ENCODE data around the gene CTRL. TPM values are rescaled to one million over a fixed set of nuclear protein-coding genes. Genes with fewer than 3 reads are reported as not detected.
"Not testable (repeated sequence)": the region's sequence is repeated elsewhere in the genome, so short reads cannot be mapped to it uniquely, and the experiment has no call there.

The CTRL gene
- total RNA-seq, 6 experiments from 2014 or later: 0.25 to 0.63 (median 0.43) TPM

DNA sequence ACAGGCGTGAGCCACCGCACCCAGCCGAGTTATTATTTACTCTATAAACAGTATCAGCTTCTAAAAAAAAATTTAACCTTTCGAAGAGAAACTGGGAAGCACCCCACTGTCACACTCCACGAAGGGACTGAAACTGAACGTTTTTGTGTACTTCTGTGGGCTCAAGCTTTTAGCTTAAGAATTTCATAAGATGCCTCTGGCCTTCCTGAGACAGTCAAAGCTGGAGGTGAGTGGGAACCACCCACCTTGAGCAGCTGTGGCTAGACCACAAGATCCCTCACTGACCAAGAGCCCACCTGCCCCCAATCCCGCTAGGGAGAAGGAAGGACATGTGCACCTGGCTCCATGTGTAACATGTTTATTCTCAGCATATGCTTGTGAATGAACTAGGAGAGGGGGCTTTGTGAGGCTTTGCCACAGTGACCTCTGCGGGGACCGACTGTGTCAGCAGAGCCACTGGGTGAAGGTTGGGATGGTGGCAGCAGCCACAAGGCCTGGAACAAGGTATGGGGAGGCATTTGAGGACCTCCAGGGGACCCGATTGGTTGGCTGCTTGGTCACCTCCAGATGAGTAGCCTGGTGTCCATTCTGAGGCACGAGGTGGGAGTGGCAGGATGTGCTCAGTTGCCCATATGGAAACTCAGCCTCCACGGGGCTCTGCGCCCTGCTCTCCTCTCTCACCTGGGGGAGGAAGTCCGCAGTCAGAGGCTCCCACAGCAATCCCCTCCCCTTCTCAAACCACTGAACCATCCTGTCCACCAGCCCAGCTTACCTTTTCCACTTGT is 43.9 kb upstream of the CTRL start:
- no peak for DNase-seq
- Mint-ChIP-seq H3K9me3 (no peaks in the 10 kb centered on the region), H3K27ac (no peak overlapping the region), H3K4me1 (ENCODE audit: low read depth) (no peaks in the 10 kb centered on the region), H3K36me3 (ENCODE audit: low read depth) (no peaks in the 10 kb centered on the region), H3K27me3 (ENCODE audit: insufficient read depth) (peaks cover 17% of the 10 kb centered on the region), H3K4me3 (no peak overlapping the region)
- TF ChIP-seq, protein P1, sequence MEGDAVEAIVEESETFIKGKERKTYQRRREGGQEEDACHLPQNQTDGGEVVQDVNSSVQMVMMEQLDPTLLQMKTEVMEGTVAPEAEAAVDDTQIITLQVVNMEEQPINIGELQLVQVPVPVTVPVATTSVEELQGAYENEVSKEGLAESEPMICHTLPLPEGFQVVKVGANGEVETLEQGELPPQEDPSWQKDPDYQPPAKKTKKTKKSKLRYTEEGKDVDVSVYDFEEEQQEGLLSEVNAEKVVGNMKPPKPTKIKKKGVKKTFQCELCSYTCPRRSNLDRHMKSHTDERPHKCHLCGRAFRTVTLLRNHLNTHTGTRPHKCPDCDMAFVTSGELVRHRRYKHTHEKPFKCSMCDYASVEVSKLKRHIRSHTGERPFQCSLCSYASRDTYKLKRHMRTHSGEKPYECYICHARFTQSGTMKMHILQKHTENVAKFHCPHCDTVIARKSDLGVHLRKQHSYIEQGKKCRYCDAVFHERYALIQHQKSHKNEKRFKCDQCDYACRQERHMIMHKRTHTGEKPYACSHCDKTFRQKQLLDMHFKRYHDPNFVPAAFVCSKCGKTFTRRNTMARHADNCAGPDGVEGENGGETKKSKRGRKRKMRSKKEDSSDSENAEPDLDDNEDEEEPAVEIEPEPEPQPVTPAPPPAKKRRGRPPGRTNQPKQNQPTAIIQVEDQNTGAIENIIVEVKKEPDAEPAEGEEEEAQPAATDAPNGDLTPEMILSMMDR (IDR thresholded peaks at IDR 0.05): no peak

DNA sequence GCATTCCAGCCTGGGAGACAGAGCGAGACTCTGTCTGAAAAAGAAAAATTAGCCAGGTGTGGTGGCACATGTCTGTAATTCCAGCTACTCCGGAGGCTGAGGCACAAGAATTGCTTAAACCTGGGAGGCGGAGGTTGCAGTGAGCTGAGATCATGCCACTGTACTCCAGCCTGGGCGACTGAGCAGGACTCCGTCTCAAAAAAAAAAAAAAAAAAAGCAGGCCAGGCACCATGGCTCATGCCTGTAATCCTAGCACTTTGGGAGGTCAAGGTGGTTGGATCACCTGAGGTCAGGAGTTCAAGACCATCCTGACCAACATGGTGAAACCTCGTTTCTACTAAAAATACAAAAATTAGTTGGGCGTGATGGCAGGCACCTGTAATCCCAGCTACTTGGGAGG is 40.6 kb upstream of the CTRL start:
- H3K27me3 Mint-ChIP-seq (ENCODE audit: insufficient read depth): peaks cover 12% of the 10 kb centered on the region
- H3K27ac Mint-ChIP-seq; DNase-seq; H3K4me1 Mint-ChIP-seq (ENCODE audit: low read depth); H3K4me3 Mint-ChIP-seq; H3K9me3 Mint-ChIP-seq; H3K36me3 Mint-ChIP-seq (ENCODE audit: low read depth): not testable (repeated sequence)

DNA sequence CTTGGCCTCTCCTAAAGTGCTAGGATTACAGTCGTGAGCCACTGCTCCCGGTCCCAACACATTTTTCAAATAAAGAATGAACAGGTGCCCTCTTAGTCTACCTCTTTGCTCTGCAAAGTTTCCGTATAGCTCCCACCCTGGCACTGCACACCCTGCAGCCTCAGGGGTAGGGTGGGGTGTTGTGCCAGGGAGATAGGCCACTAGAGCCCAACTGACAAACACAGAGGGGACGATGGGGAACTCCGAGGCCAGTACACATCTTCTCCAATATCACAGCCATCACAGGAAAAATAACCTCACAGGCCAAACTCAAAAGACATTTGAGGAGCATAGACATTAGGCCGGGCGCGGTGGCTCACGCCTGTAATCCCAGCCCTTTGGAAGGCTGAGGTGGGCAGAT is 39.4 kb upstream of the CTRL start:
- no peak for DNase-seq
- peaks cover 12% of the 10 kb centered on the region for H3K27me3 Mint-ChIP-seq (ENCODE audit: insufficient read depth)
- no peak overlapping the region for H3K4me3 Mint-ChIP-seq
- peaks cover 13% of the 10 kb centered on the region for H3K36me3 Mint-ChIP-seq (ENCODE audit: low read depth)
- peaks cover 20% of the 10 kb centered on the region for H3K4me1 Mint-ChIP-seq (ENCODE audit: low read depth)
- TF ChIP-seq, protein P1 (IDR thresholded peaks at IDR 0.05): no peak
- no peak overlapping the region for H3K27ac Mint-ChIP-seq
- H3K9me3 Mint-ChIP-seq: no peaks in the 10 kb centered on the region

DNA sequence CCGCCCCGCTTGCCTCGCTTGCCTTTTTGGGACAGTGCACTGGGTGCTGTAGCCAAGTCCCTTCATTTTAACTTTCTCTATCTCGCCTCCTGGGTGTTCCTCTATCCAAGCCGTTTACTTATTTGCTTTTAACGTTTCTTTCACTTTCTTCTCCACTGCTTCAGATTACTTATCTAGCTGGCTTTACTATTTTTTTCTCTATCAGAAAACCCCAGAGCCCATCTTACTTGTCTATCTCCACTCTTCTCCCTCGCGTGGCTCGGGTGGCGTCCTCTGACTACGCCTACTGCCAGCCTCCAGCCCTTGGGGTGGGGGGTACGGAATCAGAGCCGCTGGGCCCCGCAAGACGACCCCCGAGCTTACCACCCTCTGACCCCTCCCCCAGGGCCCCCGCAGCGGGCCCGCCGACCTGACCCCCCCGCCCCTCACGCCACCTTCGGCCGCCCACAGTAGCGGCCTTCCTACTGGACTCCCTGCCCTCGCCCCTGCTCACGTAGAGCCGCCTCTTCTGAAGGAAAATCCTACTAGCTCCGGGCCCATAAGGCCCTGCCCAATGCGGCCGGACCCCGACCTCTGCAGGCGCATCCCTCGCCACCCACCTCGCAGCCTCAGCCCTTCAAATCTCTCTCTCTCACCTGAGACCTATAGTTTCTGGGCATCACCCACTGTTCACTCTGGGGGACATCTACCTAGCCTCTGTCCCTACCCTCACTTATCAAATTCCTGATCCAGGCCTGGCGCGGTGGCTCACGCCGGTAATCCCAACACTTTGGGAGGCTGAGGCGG is 37.8 kb upstream of the CTRL start:
- Mint-ChIP-seq H3K9me3 (no peaks in the 10 kb centered on the region), H3K27ac (peak overlapping the region; percentile 80), H3K4me3 (peak overlapping the region; percentile 100), H3K4me1 (ENCODE audit: low read depth) (peaks cover 36% of the 10 kb centered on the region), H3K27me3 (ENCODE audit: insufficient read depth) (peaks cover 8% of the 10 kb centered on the region), H3K36me3 (ENCODE audit: low read depth) (peaks cover 29% of the 10 kb centered on the region)
- TF ChIP-seq, protein P1 (IDR thresholded peaks at IDR 0.05): no peak
- no peak for DNase-seq

DNA sequence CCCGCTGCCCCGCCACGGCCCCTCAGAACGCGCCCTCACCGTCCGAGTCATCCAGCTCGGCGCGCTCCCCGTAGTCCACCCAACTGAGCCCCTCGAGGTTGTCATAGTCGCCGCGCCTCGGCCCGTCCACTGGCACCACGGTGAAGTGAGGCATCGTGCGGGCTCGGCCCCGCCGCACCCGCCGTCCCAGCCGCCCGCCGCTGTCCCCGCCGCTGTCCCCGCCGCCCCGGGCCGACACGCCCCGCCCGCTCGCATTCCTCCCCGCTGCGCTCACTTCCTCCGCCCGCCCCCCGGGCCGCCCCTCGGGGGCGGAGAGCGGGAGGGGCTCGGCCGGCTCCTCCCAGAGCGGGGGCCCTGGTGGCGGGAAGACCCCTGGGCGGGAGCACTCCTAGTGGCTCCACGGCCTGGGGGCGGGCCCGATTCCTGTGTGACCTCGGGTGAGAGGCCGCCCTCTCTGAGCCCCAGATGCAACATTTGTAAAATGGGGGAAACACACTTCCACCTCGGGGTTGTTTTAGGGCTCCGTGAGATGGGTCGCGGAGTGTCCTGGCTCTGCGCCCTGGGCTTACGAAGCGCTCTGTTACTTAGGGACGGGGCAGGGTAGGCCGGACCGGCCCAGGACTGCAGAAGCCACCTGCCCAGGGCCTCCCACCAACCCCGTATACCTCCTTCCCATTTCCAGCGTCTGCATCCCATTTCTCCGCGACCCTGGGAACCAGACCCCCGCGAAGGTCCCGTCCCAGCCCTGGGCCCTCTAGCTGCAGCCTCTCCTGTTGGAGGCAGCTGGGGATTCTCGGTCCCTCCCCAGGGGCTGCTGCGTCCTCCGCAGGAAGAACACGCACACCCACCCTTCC is 37.0 kb upstream of the CTRL start, which contains the start of gene SLC12A4:
SLC12A4 (minus strand) TSS at position 238 of the 854 bp plus-strand sequence; CDS start at position 154, 84 bp downstream.
- Mint-ChIP-seq H3K27me3 (ENCODE audit: insufficient read depth) (peaks cover 7% of the 10 kb centered on the region; the same call in 1 of the 2 replicates), H3K4me1 (ENCODE audit: low read depth) (peaks cover 40% of the 10 kb centered on the region), H3K36me3 (ENCODE audit: low read depth) (peaks cover 33% of the 10 kb centered on the region), H3K9me3 (no peaks in the 10 kb centered on the region), H3K4me3 (peak within 1 kb of the TSS; percentile 100), H3K27ac (peak within 1 kb of the TSS; percentile 97)
- TF ChIP-seq, protein P1 (IDR thresholded peaks at IDR 0.05): no peak
- DNase-seq: peak; percentile 44

All from HFFc6 (cell line).